Measurements from ENCODE around the gene NUP153. TPM values are rescaled to one million over a fixed set of nuclear protein-coding genes. Genes with fewer than 3 reads are reported as not detected.
"Not testable (repeated sequence)": the region's sequence is repeated elsewhere in the genome, so short reads cannot be mapped to it uniquely, and the experiment has no call there.

Gene NUP153
- total and polyA plus RNA-seq, 2 donors from 2014 or later = 4.9 to 31.3 TPM

- FAIRE-seq = no peak
- Histone ChIP-seq H3K27ac (ENCODE audit: low read depth in 2 of 2, low read length in 2 of 2) (no peak overlapping the region), H3K9me3 (ENCODE audit: control insufficient read depth in 2 of 3, insufficient read depth in 1 of 3, low read length in 3 of 3) (no peaks in the 10 kb centered on the region), H3K27me3 (ENCODE audit: control insufficient read depth, insufficient read depth, low read length) (no peaks in the 10 kb centered on the region), H3K36me3 (ENCODE audit: control insufficient read depth in 2 of 3, insufficient read depth in 3 of 3, low read length in 3 of 3) (no peaks in the 10 kb centered on the region), H3K4me1 (ENCODE audit: control insufficient read depth in 2 of 3, insufficient read depth in 2 of 3, low read depth in 1 of 3, low read length in 3 of 3) (no peaks in the 10 kb centered on the region), H3K9ac (ENCODE audit: low read length in 3 of 3) (no peak overlapping the region), H3K4me3 (ENCODE audit: low read length in 3 of 3) (no peak overlapping the region)
- intact Hi-C loops (cut with DNase I) = no loop called here
- peak in 3 of 5 donors; percentile 43 to 63 (median 52) for DNase-seq
- TF ChIP-seq CTCF (IDR thresholded peaks at IDR 0.05; ENCODE audit: borderline replicate concordance, extremely low read depth, insufficient read depth) = no peak
These were observed 5.9 kb upstream of the NUP153 start for GRCh38 chr6:17712576-17712975.

- FAIRE-seq (no peak), DNase-seq (no peak)
- Histone ChIP-seq H3K36me3 (ENCODE audit: control insufficient read depth in 2 of 3, insufficient read depth in 3 of 3, low read length in 3 of 3) (no peaks in the 10 kb centered on the region), H3K9ac (ENCODE audit: low read length in 3 of 3) (no peak overlapping the region), H3K27me3 (ENCODE audit: control insufficient read depth, insufficient read depth, low read length) (no peaks in the 10 kb centered on the region), H3K4me1 (ENCODE audit: control insufficient read depth in 2 of 3, insufficient read depth in 2 of 3, low read depth in 1 of 3, low read length in 3 of 3) (no peaks in the 10 kb centered on the region), H3K4me3 (ENCODE audit: low read length in 3 of 3) (no peak overlapping the region), H3K9me3 (ENCODE audit: control insufficient read depth in 2 of 3, insufficient read depth in 1 of 3, low read length in 3 of 3) (no peaks in the 10 kb centered on the region), H3K27ac (ENCODE audit: low read depth in 2 of 2, low read length in 2 of 2) (no peak overlapping the region)
- TF ChIP-seq CTCF (IDR thresholded peaks at IDR 0.05; ENCODE audit: borderline replicate concordance, extremely low read depth, insufficient read depth) = no peak
- intact Hi-C loops (cut with DNase I) = no loop called here
These were observed 3.6 kb upstream of the NUP153 start for GRCh38 chr6:17710331-17710730.

- Histone ChIP-seq H3K9ac (ENCODE audit: low read length in 3 of 3) (no peak overlapping the region), H3K27ac (ENCODE audit: low read depth in 2 of 2, low read length in 2 of 2) (no peak overlapping the region), H3K9me3 (ENCODE audit: control insufficient read depth in 2 of 3, insufficient read depth in 1 of 3, low read length in 3 of 3) (no peaks in the 10 kb centered on the region), H3K36me3 (ENCODE audit: control insufficient read depth in 2 of 3, insufficient read depth in 3 of 3, low read length in 3 of 3) (no peaks in the 10 kb centered on the region), H3K4me1 (ENCODE audit: control insufficient read depth in 2 of 3, insufficient read depth in 2 of 3, low read depth in 1 of 3, low read length in 3 of 3) (no peaks in the 10 kb centered on the region), H3K27me3 (ENCODE audit: control insufficient read depth, insufficient read depth, low read length) (no peaks in the 10 kb centered on the region), H3K4me3 (ENCODE audit: low read length in 3 of 3) (no peak overlapping the region)
- no peak for DNase-seq
- TF ChIP-seq CTCF (IDR thresholded peaks at IDR 0.05; ENCODE audit: borderline replicate concordance, extremely low read depth, insufficient read depth) = no peak
- intact Hi-C loops (cut with DNase I) = no loop called here
- no peak for FAIRE-seq
These were observed 2.8 kb upstream of the NUP153 start for GRCh38 chr6:17709476-17709875.

- FAIRE-seq; H3K9me3 ChIP-seq (ENCODE audit: control insufficient read depth in 2 of 3, insufficient read depth in 1 of 3, low read length in 3 of 3); H3K27me3 ChIP-seq (ENCODE audit: control insufficient read depth, insufficient read depth, low read length); H3K4me1 ChIP-seq (ENCODE audit: control insufficient read depth in 2 of 3, insufficient read depth in 2 of 3, low read depth in 1 of 3, low read length in 3 of 3); DNase-seq; H3K9ac ChIP-seq (ENCODE audit: low read length in 3 of 3); H3K27ac ChIP-seq (ENCODE audit: low read depth in 2 of 2, low read length in 2 of 2); H3K4me3 ChIP-seq (ENCODE audit: low read length in 3 of 3); H3K36me3 ChIP-seq (ENCODE audit: control insufficient read depth in 2 of 3, insufficient read depth in 3 of 3, low read length in 3 of 3); intact Hi-C loops (cut with DNase I): not testable (repeated sequence)
These were observed 1.3 kb upstream of the NUP153 start for GRCh38 chr6:17708035-17708434.

Measured in kidney (tissue), 14 donors.